Endothelial cell of umbilical vein (primary cell): Measurements from ENCODE around the gene CDH11.

Experiments used
- CTCF ChIP-seq, 2 donors: IDR thresholded peaks; 1 replicate in 1 of 2; 2 replicates in 1 of 2; pipeline ENCODE4 v1.5.1; 2011; ENCODE audit warnings: low read length in 2 of 2, mild to moderate bottlenecking in 2 of 2, moderate library complexity in 2 of 2, control low read depth in 1 of 2, inconsistent platforms in 1 of 2, low read depth in 1 of 2; ENCODE audit not compliant: insufficient read depth in 1 of 2; ENCODE audit errors: extremely low read depth in 1 of 2
- MAX ChIP-seq: IDR thresholded peaks from 2 replicates; pipeline ENCODE4 v1.6.1; 2011; ENCODE audit not compliant: insufficient read depth, insufficient read length
- POLR2A ChIP-seq: IDR thresholded peaks from 2 replicates; pipeline ENCODE4 v1.6.1; 2012; ENCODE audit warnings: low read depth, mild to moderate bottlenecking, control low read depth, low read length

- TF ChIP-seq CTCF (IDR thresholded peaks at IDR 0.05; ENCODE audit: extremely low read depth in 1 of 2, insufficient read depth in 1 of 2, low read depth in 1 of 2, low read length in 2 of 2), result no peak
- TF ChIP-seq MAX, result no peak
- no peak for TF ChIP-seq POLR2A
Measured at GRCh38 chr16:64924086-64924485, 197.8 kb downstream of the CDH11 start.
